Measurements from ENCODE around the gene LY6G5B.

The LY6G5B gene

GRCh38 chr6:31690231-31691077, 20.7 kb downstream of the LY6G5B start:
- H3K27ac ChIP-seq = no peak overlapping the region
- H3K36me3 ChIP-seq (ENCODE audit: insufficient read depth, low read length) = peaks cover 23% of the 10 kb centered on the region; the same call in 1 of the 2 replicates
- TF ChIP-seq FOXP2 (optimal IDR thresholded peaks at IDR 0.05; ENCODE audit: control extremely low read depth, extremely low read length, insufficient read depth) = no peak
- TF ChIP-seq EZH2 (IDR thresholded peaks at IDR 0.05) = no peak
- TF ChIP-seq POLR2AphosphoS5 (IDR thresholded peaks at IDR 0.05; ENCODE audit: borderline replicate concordance, low read depth, low read length) = no peak
- no peak overlapping the region for H3K4me3 ChIP-seq
- H3K9ac ChIP-seq (ENCODE audit: insufficient read length) = no peak overlapping the region
- DNase-seq (ENCODE audit: low read depth, low spot score) = no peak
- H3K9me3 ChIP-seq (ENCODE audit: low read depth, low read length) = no peaks in the 10 kb centered on the region

GRCh38 chr6:31691078-31691463, 21.3 kb downstream of the LY6G5B start:
- peaks cover 23% of the 10 kb centered on the region; the same call in 1 of the 2 replicates for H3K36me3 ChIP-seq (ENCODE audit: insufficient read depth, low read length)
- no peak for DNase-seq (ENCODE audit: low read depth, low spot score)
- no peak overlapping the region for H3K9ac ChIP-seq (ENCODE audit: insufficient read length)
- no peak for TF ChIP-seq FOXP2 (optimal IDR thresholded peaks at IDR 0.05; ENCODE audit: control extremely low read depth, extremely low read length, insufficient read depth)
- TF ChIP-seq EZH2 (IDR thresholded peaks at IDR 0.05) = no peak
- no peak for TF ChIP-seq POLR2AphosphoS5 (IDR thresholded peaks at IDR 0.05; ENCODE audit: borderline replicate concordance, low read depth, low read length)
- no peak overlapping the region for H3K27ac ChIP-seq
- no peaks in the 10 kb centered on the region for H3K9me3 ChIP-seq (ENCODE audit: low read depth, low read length)
- H3K4me3 ChIP-seq = no peak overlapping the region

- no peak for DNase-seq (ENCODE audit: low read depth, low spot score)
- Histone ChIP-seq H3K9me3 (ENCODE audit: low read depth, low read length) (no peaks in the 10 kb centered on the region), H3K4me3 (no peak overlapping the region), H3K9ac (ENCODE audit: insufficient read length) (no peak overlapping the region), H3K27ac (no peak overlapping the region), H3K36me3 (ENCODE audit: insufficient read depth, low read length) (peaks cover 26% of the 10 kb centered on the region; the same call in 1 of the 2 replicates)
- TF ChIP-seq FOXP2 (optimal IDR thresholded peaks at IDR 0.05; ENCODE audit: control extremely low read depth, extremely low read length, insufficient read depth) (no peak), POLR2AphosphoS5 (IDR thresholded peaks at IDR 0.05; ENCODE audit: borderline replicate concordance, low read depth, low read length) (no peak), EZH2 (IDR thresholded peaks at IDR 0.05) (no peak)
These were observed 21.9 kb downstream of the LY6G5B start for GRCh38 chr6:31691564-31692108.

- no peak for DNase-seq (ENCODE audit: low read depth, low spot score)
- Histone ChIP-seq H3K9me3 (ENCODE audit: low read depth, low read length) (no peaks in the 10 kb centered on the region), H3K4me3 (no peak overlapping the region), H3K9ac (ENCODE audit: insufficient read length) (no peak overlapping the region), H3K36me3 (ENCODE audit: insufficient read depth, low read length) (peaks cover 33% of the 10 kb centered on the region; the same call in 1 of the 2 replicates), H3K27ac (no peak overlapping the region)
- TF ChIP-seq EZH2 (IDR thresholded peaks at IDR 0.05) (no peak), FOXP2 (optimal IDR thresholded peaks at IDR 0.05; ENCODE audit: control extremely low read depth, extremely low read length, insufficient read depth) (no peak), POLR2AphosphoS5 (IDR thresholded peaks at IDR 0.05; ENCODE audit: borderline replicate concordance, low read depth, low read length) (no peak)
These were observed 22.6 kb downstream of the LY6G5B start for GRCh38 chr6:31692353-31692752.

GRCh38 chr6:31692886-31693285, 23.1 kb downstream of the LY6G5B start:
- H3K27ac ChIP-seq = no peak overlapping the region
- no peak for DNase-seq (ENCODE audit: low read depth, low spot score)
- no peak overlapping the region for H3K4me3 ChIP-seq
- TF ChIP-seq POLR2AphosphoS5 (IDR thresholded peaks at IDR 0.05; ENCODE audit: borderline replicate concordance, low read depth, low read length) (no peak), EZH2 (IDR thresholded peaks at IDR 0.05) (no peak), FOXP2 (optimal IDR thresholded peaks at IDR 0.05; ENCODE audit: control extremely low read depth, extremely low read length, insufficient read depth) (no peak)
- H3K9ac ChIP-seq (ENCODE audit: insufficient read length) = no peak overlapping the region
- no peaks in the 10 kb centered on the region for H3K9me3 ChIP-seq (ENCODE audit: low read depth, low read length)
- peaks cover 31% of the 10 kb centered on the region; the same call in 1 of the 2 replicates for H3K36me3 ChIP-seq (ENCODE audit: insufficient read depth, low read length)

- Histone ChIP-seq H3K4me3 (no peak overlapping the region), H3K9ac (ENCODE audit: insufficient read length) (no peak overlapping the region), H3K9me3 (ENCODE audit: low read depth, low read length) (no peaks in the 10 kb centered on the region), H3K36me3 (ENCODE audit: insufficient read depth, low read length) (peaks cover 25% of the 10 kb centered on the region; the same call in 1 of the 2 replicates), H3K27ac (no peak overlapping the region)
- TF ChIP-seq FOXP2 (optimal IDR thresholded peaks at IDR 0.05; ENCODE audit: control extremely low read depth, extremely low read length, insufficient read depth) = no peak
- TF ChIP-seq POLR2AphosphoS5 (IDR thresholded peaks at IDR 0.05; ENCODE audit: borderline replicate concordance, low read depth, low read length) = no peak
- TF ChIP-seq EZH2 (IDR thresholded peaks at IDR 0.05) = no peak
- no peak for DNase-seq (ENCODE audit: low read depth, low spot score)
These were observed 23.8 kb downstream of the LY6G5B start for GRCh38 chr6:31693535-31693934.

- Histone ChIP-seq H3K36me3 (ENCODE audit: insufficient read depth, low read length) (peaks cover 20% of the 10 kb centered on the region), H3K9me3 (ENCODE audit: low read depth, low read length) (no peaks in the 10 kb centered on the region), H3K9ac (ENCODE audit: insufficient read length) (no peak overlapping the region), H3K4me3 (no peak overlapping the region), H3K27ac (no peak overlapping the region)
- TF ChIP-seq FOXP2 (optimal IDR thresholded peaks at IDR 0.05; ENCODE audit: control extremely low read depth, extremely low read length, insufficient read depth) (no peak), EZH2 (IDR thresholded peaks at IDR 0.05) (no peak), POLR2AphosphoS5 (IDR thresholded peaks at IDR 0.05; ENCODE audit: borderline replicate concordance, low read depth, low read length) (no peak)
- no peak for DNase-seq (ENCODE audit: low read depth, low spot score)
These were observed 27.8 kb downstream of the LY6G5B start for GRCh38 chr6:31697555-31697954.

- H3K27ac ChIP-seq = no peak overlapping the region
- H3K9me3 ChIP-seq (ENCODE audit: low read depth, low read length) = no peaks in the 10 kb centered on the region
- H3K4me3 ChIP-seq = no peak overlapping the region
- no peak overlapping the region for H3K9ac ChIP-seq (ENCODE audit: insufficient read length)
- TF ChIP-seq EZH2 (IDR thresholded peaks at IDR 0.05) (no peak), POLR2AphosphoS5 (IDR thresholded peaks at IDR 0.05; ENCODE audit: borderline replicate concordance, low read depth, low read length) (no peak), FOXP2 (optimal IDR thresholded peaks at IDR 0.05; ENCODE audit: control extremely low read depth, extremely low read length, insufficient read depth) (no peak)
- H3K36me3 ChIP-seq (ENCODE audit: insufficient read depth, low read length) = peaks cover 16% of the 10 kb centered on the region
- no peak for DNase-seq (ENCODE audit: low read depth, low spot score)
These were observed 31.1 kb downstream of the LY6G5B start for GRCh38 chr6:31700740-31701401.

All from SK-N-MC (cell line).